T-helper 22 cell (primary cell): ENCODE measurements around the gene AMOTL1.
"Not testable (repeated sequence)": the region's sequence is repeated elsewhere in the genome, so short reads cannot be mapped to it uniquely, and the experiment has no call there.

Experiments used
- DNase-seq: peaks from one replicate; pipeline ENCODE4 v3.0.0-alpha.2; 2020; ENCODE audit warnings: low read depth

Gene AMOTL1

DNA sequence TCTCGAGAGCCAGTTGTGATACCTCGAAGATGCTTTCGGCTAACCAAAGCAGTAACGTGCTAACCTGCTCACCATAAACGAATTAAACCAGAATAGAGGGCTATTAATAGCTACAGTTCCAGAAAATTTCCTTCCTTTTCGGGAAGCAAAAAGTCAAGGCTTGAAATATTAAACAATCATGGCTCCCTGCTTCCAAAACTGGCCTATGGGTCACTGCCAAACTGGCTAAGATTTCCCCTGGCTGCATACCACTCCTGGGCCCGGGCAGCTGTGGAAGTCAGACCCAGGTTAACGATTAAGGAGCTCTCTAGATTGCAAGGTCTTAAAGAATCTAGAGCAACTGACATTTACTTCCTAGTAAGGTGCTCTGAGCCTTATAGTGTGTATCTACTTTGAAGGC, 1.7 kb downstream of the AMOTL1 start:
- no peak for DNase-seq

DNA sequence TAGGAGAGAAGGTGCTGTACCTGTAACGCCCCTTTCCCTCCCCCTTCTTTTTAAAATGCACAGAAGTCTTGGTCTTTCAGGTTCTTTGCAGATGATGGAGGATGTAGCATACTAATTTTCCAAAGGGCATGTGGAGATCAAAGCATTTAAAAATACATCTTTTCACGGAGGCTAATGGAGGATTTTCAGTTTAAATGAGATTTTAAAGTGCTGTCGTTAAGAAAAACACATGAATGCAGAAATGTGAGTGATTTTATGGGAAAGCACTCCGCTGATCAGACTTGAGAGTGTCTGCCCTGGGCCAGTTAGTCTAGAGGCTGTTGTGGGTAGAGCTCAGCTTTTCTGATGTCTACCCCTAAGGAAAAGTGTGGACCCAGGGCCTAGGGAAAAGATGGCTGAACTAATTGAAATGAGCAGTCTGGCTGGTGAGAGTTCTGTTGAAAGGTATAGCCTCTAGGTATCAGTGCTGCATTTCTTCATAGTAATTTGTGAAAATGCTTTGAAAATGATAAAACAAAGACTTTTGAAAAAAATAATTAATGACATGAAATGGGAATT, 2.5 kb downstream of the AMOTL1 start:
- DNase-seq, result no peak

DNA sequence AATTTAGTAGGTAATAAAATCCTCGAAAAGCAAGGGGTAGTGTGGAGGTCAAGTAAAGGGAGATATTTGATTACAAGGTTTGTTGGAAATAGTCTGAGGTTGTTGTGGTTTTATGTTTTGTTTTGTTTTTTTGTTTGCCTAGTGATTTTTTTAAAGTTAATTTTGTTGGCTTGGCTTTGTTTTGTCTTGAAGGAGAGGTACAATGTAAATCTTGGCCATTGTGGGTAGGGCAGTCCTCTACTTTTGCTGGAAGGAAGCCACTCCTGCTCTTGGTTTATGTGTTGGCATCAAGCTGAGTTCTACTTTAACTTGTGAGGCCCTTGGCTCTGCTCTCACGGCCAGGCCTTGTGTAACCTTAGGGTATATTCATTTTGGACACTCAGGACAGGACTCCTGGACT, 3.2 kb downstream of the AMOTL1 start:
- no peak for DNase-seq

DNA sequence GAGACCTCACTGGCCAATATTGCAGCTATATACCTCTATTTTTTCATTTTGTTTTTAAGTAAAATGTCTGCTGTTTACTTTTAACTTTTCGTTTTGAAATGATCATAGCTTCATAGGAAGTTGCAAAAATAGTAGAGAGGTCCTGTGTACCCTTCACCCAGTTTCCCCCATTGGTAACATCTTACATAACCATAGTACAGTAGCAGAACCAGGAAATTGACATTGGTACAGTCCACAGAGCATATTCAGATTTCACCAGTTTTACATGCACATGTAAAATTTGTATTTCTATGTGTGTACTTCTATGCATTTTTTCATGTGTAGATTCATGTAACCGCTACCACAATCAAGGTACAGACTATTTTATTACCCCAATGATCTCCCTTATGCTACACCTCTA, 3.8 kb downstream of the AMOTL1 start:
- DNase-seq, result no peak

DNA sequence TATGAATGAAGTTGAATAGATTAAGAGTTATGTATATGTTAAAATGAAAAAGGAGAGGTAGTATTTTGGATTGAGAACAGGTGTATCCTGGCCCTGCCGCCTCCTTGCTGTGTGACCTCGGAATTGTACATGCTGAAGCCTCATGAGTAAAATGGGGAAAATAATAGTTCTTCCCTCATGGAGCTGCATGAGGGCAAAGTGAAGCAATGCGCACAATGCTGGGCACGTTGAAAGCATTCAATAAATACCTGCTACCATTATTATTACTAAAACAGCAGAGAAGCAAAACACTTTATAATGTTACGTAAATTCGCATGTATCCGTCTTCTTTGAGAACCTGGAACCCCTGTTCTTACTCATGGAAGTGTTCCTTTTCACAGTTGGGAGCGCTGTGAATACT, 5.7 kb downstream of the AMOTL1 start:
- DNase-seq, result no peak

DNA sequence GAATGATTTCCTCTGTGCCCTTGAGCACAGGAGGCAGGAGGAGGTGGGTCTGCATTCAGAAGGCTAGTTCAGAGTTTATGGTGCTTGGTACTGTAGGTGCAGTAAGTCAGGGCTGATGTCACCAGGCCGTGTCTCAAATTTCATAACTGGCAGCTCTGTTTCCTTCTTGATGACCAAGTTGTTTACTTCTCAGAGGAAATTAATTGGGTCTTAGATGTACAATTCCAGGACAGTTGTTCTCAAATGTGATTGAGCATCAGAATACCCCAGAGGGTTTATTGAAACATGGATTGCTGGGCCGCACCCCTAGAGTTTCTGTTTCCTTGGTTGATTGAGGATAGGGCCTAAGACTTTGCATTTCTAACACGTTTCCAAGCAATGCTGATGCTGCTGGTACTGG, 6.2 kb downstream of the AMOTL1 start:
- DNase-seq, result no peak

DNA sequence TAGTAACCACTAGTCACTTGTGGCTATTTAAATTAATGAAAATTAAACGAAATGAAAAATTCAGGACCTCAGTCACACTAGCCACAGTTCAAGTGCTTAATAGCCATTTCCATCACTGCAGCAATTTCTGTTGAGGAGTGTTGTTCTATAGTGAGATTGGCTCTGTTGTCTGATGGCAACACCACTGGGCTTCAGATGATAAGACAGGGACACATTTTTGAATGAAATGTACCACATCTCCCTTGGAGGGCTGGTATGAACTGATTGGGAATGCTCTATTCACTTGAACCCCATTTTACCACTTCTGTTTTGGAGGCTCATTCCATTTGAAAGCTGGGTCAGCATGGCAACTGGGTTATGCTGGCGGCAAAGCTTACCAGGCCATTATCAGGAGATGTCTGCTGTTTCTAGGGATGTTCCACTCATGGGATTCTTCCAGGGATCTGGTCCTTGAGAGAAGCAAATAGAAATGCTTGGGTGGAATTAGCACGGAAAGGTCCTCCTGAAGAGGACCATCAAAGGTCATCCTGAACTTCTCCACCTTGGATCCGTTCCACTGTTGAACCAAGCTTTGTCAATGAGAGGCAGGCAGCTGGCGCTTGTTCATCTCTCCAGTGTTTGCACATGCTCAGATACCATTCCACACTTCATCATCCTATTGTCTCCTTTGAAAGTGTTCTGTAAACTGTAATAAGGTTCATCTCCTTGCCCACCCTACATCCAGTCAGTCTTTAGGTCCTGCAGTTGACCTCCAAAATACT, 7.6 kb downstream of the AMOTL1 start:
- no peak for DNase-seq

DNA sequence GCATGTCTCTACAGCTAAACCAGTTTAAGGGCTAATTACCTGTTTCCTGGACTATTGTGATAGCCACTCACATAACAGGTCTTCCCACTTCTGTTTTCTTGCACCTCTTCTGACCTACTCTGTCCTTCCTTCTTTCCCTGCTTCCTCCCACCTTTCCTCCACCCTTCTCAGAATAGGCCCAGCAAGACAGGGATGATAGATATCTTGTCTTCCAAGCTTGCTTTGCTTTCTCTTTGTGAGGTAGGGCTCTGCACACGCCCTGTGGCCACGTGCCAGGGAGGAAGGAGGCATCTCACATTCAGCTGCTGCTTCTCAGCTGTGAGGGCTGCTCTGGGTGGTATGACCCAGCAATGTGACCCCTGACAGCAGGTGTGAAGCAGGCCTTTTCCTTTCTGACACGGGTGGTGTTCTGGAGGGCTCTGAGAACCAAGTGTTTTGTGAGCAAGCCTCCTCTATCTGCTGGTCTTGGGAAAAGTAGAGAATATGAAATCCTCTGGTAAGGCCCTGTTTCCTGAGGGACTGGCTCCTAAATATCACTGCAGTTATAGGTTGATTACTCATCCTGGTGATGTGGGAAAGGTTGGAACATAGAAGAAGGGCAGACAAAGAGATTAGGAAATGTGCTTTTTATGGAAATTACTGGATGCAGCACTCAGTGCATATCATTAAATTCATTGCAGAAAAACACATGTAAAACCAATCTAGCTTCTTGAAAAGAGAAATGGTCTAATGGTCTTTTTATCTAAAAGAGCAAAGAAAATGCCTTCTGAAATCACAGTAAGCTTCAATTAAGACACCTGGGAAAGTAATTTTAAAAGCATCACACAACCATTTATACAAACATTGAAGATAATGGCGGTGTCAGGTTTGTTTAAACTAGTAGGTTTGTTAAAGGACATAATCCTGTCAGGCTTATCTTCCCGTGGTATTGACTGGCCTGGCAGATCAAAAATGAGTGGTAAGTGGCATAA, 8.5 kb downstream of the AMOTL1 start:
- DNase-seq, result no peak

DNA sequence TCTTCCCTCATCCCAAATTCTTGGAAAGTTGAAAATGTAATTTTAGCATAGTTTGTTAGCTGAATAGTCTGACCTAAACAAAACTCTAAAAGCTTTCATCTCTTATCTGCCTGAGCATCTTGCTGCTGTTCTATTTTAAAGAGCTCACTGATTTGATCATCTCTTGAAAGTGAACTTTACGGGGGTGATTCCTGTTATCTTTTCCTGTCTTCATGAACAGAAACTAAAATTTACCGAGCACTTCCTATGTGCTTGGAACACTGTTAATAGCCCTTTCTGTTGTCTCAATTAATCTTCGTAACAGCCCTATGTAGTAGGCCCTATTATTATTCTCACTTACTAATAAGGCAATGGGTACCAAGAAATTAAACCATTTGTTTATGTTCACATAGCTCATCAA, 12.3 kb downstream of the AMOTL1 start:
- no peak for DNase-seq

DNA sequence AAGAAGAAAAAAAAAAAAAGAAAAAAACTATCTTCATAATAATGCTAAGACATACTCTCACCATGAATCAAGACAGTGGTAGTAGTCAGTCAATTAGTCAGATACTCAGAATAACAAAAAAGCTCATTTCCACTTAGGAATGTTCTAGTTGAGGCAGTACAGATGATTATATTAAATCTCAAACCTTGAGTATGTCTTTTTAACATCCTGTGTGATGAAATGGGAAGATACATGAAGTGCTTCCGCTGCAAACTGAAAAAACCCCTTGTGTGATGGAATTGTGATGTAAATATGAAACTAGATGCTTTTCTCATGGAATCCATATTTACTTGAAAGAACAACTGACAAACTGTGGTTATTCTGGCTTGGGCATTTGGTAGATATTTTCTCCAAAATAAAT, 13.7 kb downstream of the AMOTL1 start:
- no peak for DNase-seq

DNA sequence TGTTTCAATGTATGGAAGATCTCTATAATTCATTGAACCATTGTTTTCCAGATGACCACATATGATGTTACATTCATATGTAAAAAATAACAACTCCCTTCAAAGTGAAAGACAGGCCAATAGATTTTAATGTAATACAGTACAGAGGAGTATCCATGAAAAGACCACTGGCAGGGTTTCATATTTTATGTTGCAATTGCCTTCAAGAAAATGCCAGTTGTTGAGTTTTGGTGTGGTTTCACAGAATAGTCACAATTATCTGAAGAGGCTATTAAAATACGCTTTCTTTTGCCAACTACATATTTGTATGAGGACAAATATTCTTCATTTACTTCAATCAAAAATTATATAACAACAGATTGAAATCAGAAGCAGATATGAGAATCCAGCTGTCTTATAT, 14.3 kb downstream of the AMOTL1 start:
- no peak for DNase-seq

DNA sequence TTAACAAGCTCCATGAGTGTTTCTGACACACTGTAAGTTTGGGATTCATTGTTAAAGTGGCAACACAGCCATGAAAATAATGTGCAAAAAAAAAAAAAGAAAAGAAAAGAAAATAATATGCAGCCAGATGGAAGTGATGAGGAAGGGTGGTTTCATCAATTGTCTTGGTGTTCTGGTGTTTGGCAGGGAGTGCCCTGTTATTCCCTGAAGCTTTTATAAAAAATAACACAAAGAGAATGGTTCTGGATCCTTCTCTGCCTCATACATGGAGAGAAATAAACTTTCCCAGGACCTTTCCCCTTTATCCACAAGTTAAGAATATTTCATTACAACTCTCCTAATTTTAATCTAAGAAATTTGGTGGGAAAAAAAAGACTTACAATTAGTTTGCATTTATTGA, 16.7 kb downstream of the AMOTL1 start:
- DNase-seq, result no peak

DNA sequence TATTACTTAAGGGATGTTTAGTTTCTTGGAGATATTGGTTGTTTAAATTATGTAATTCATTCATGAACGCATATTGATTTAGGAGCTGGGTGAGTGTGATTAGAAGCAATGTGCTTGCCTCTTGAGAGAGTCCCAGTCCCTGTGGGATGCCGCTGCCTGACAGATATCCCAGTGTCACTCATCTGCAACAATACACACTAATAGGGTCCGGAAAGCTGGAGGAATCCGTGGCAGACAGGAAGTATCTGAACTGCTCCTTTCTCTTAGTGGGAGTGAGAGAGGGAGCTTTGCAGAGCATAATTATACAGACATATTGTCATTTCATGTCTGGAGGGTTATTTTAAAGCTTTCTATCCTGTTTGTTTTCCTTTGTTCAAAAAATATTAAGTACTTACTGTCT, 17.4 kb downstream of the AMOTL1 start:
- no peak for DNase-seq

DNA sequence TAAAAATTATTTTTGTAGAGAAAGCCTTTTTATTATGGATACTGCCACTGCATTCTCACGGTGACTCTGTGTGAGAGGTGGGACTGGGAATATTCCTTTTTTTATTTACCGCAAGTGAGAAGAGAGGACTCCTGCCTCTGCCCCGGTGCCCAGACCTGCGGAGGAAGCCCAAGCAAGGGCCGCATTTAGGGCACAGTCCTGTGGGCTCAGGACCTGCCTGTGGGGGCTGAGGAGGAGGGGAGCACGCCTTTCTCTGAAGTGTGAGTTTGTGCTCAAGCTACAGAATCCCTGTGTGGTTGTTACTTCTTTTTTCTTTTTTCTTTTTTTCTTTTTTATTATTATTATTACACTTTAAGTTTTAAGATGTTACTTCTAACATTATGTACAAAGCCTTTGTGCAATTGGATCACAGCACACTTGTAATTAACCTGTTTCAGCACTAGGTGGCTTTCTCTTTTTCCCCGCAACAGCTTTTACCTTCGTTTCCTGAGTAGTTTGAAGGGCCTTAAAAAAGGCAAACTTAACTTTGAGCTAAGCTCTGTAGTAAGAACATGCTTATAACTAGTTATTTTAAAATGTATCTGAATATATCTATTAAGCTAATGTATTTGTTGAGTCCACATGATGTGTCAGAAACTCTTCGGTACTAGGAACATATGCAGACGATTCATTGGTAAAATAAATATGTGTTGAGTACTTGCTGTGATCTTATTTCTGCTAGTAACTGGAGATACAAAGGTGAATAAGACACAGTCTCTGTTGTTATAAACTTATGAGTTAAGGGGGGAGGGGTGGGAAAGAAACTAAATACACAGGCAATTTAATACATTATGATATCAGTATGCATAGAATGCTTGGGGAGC, 18.3 kb downstream of the AMOTL1 start:
- DNase-seq, result no peak

DNA sequence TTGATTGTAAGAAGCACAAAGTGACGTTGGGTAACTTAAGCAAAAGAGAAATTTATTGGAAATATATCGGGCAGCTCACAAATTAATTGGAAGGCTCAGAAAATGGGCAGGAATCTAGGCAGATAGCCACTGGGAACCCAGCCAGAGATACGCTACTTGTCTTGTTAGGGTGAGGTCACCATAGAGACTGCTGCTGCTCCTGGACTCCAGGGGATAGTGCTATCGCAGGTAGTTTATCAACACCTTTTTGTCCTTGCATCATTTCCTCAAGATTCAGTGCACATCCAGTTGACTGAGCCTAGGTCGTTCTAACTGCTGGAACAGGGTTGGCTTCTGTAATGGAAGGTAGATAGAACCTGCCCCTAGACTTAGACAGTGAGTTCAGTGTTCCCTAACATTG, 19.6 kb downstream of the AMOTL1 start:
- DNase-seq, result no peak

DNA sequence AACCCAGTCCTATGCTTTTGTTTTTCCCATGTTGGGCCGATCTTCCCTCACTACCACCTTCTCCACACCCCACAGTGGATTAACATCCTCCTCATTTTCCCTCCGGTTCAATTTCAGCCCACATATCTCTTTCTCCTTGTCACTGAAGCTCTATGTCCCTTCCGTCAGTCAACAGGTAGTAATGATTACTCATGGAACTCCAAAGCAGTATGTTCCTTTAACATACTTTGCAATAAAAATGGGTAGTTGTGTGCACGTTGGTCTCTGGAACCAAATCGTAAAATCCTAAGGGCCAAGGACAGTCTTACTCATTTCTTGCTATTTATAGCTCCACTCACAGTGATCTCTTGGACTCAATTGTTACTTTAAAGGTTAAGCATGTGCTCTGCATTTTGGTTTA, 20.2 kb downstream of the AMOTL1 start:
- DNase-seq, result no peak

DNA sequence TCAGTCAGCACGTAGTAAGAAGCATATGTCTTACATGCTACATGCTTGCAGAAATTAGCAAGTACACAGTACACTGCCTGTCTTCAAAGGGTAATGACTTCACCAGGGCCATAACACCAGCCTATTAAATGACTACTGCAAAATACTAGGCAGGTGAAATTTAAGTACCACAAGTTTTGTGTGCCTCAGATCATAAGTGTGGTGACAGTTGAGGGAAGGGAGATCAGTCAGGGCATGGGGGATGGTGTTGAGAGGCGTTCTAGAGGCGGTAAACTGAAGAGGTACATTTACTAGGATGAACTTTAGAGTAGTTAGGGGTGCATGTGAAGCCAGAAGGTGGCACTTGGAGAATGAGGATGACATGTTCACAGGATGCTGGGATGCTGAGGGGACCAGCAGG, 22.0 kb downstream of the AMOTL1 start:
- no peak for DNase-seq

DNA sequence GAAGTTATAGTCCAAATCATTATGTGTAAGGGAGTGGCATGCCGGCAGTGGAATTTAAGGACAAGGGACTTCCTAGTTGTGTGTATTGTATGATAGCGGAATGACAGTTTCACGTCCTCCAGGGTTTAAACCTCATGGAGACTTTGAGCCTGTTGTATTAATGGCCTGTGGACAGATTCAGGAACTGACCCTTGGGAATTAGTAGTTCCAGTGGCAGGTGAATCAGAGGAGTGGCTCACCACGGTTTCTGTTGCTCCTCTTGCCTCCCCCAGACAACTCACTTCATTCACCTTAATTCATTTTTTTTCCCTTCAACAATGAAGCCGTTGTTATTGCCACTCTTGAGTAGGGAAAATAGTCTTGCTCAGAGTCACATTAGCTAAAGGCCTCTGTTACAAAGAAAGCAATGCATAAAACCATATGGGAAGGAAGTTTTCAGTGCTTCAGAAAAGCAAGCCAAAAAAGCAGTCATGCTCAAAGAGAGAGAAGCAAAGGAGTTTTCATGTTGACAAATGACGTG, 22.6 kb downstream of the AMOTL1 start:
- DNase-seq, result no peak

DNA sequence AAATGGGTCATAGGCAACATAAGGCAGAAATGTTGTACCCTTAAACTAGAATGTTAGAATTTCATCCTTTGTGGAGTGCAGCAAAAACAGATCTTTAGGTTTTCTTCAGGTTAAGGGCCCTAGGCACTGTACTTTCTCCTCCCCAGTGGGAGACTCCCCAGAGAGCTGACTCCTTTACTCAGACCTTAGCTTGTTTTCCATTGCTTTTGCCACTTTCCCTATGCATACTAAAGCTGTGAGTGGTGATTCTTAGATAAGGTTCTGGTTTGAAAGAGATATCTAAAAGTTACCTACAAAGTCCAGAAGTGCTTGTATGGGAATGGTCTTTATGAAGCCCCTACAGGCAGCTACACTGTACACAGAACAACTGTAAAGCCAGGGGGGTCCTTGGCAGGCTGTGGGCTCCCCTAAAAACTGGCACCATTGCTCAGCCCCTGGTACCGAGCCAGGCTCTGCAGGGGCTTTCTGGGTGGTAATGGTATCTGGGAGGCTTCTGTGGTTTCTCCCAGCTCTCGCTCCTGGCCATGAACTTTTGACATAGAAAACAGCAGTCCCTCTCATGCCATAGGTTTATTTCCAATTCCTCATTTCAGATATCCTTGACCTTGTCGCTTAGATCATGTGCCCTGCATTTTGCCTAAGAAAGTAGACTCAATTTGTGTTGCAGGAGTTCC, 23.2 kb downstream of the AMOTL1 start:
- no peak for DNase-seq

DNA sequence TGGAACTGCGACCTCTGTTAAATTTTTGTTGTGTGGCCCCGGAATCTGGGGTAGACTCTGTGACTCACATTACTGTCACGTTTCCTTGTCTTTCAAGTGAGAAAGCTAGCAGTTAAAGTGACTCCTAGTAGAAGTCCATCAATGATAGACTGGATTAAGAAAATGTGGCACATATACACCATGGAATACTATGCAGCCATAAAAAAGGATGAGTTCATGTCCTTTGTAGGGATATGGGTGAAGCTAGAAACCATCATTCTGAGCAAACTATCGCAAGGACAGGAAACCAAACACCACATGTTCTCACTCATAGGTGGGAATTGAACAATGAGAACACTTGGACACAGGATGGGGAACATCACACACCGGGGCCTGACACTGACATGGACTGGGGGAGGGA, 23.8 kb downstream of the AMOTL1 start:
- DNase-seq, result not testable (repeated sequence)

DNA sequence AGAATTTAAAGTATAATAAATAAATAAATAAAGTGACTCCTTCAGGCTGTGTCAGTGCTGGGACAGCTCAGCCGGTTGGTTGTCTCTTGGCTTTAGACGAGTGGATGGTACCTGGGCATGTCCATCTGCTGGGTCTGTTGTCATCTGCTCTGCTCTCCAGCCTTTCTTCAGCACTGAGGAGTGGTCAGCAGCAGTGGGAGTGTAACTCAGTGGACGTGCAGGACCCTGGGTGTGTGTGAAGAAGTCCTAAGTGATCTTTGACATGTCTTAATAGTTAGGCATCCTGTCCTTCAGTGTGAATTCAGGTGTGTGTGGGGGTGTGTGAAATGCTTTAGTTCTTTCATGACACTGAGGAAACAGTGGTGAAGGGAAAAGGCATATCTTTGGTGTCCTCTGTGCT, 24.3 kb downstream of the AMOTL1 start:
- no peak for DNase-seq
